Osteocyte (in vitro differentiated cells): ENCODE measurements around the gene MS4A4E. TPM values are rescaled to one million over a fixed set of nuclear protein-coding genes. Genes with fewer than 3 reads are reported as not detected.
"Not testable (repeated sequence)": the region's sequence is repeated elsewhere in the genome, so short reads cannot be mapped to it uniquely, and the experiment has no call there.

Experiments used
- DNase-seq: peaks from one replicate; pipeline ENCODE4 v3.0.0; 2021; ENCODE audit warnings: mixed read lengths; ENCODE audit not compliant: unreplicated experiment; ENCODE audit errors: extremely low spot score
- H3K27ac Mint-ChIP-seq: one replicate; pipeline ENCODE4 v1.8.0; 2021; ENCODE audit warnings: mild to moderate bottlenecking, mixed read lengths; ENCODE audit not compliant: unreplicated experiment
- H3K27me3 Mint-ChIP-seq: one replicate; pipeline ENCODE4 v1.8.0; 2021; ENCODE audit warnings: mixed read lengths; ENCODE audit not compliant: unreplicated experiment
- H3K36me3 Mint-ChIP-seq: one replicate; pipeline ENCODE4 v1.8.0; 2021; ENCODE audit warnings: mixed read lengths; ENCODE audit not compliant: unreplicated experiment
- H3K4me1 Mint-ChIP-seq: one replicate; pipeline ENCODE4 v1.8.0; 2021; ENCODE audit warnings: mixed read lengths; ENCODE audit not compliant: unreplicated experiment
- H3K4me3 Mint-ChIP-seq: one replicate; pipeline ENCODE4 v1.8.0; 2021; ENCODE audit warnings: mild to moderate bottlenecking, moderate library complexity, mixed read lengths; ENCODE audit not compliant: unreplicated experiment
- H3K9me3 Mint-ChIP-seq: one replicate; pipeline ENCODE4 v1.8.0; 2021; ENCODE audit warnings: mixed read lengths; ENCODE audit not compliant: unreplicated experiment
- CTCF ChIP-seq: fragments of 200-600 bp; sonication (generic); IDR thresholded peaks from 2 replicates; pipeline ENCODE4 v1.5.0; 2021; ENCODE audit warnings: antibody characterized with exemption, mild to moderate bottlenecking, moderate library complexity
- total RNA-seq: library from RNA; stranded (reverse); gene quantifications from 2 replicates; pipeline ENCODE4 v1.2.1, GENCODE V29; 2021

The MS4A4E gene
- total RNA-seq, 1 donor from 2014 or later = 0.30 TPM

GRCh38 chr11:60209977-60210376 lies 33.0 kb downstream of the MS4A4E start:
- H3K9me3 Mint-ChIP-seq = no peaks in the 10 kb centered on the region
- H3K4me1 Mint-ChIP-seq = no peaks in the 10 kb centered on the region
- TF ChIP-seq CTCF = no peak
- no peak overlapping the region for H3K4me3 Mint-ChIP-seq
- no peak for DNase-seq
- no peak overlapping the region for H3K27ac Mint-ChIP-seq
- peaks cover 5% of the 10 kb centered on the region for H3K27me3 Mint-ChIP-seq
- H3K36me3 Mint-ChIP-seq = no peaks in the 10 kb centered on the region

GRCh38 chr11:60208951-60209350 lies 34.0 kb downstream of the MS4A4E start:
- Mint-ChIP-seq H3K4me1 (no peaks in the 10 kb centered on the region), H3K27me3 (peaks cover 5% of the 10 kb centered on the region), H3K27ac (no peak overlapping the region), H3K4me3 (no peak overlapping the region), H3K36me3 (no peaks in the 10 kb centered on the region), H3K9me3 (no peaks in the 10 kb centered on the region)
- TF ChIP-seq CTCF = no peak
- no peak for DNase-seq

- no peaks in the 10 kb centered on the region for H3K4me1 Mint-ChIP-seq
- H3K4me3 Mint-ChIP-seq = no peak overlapping the region
- H3K27me3 Mint-ChIP-seq = peaks cover 4% of the 10 kb centered on the region
- no peak for DNase-seq
- H3K36me3 Mint-ChIP-seq = no peaks in the 10 kb centered on the region
- no peak overlapping the region for H3K27ac Mint-ChIP-seq
- no peaks in the 10 kb centered on the region for H3K9me3 Mint-ChIP-seq
- TF ChIP-seq CTCF = no peak
Observed at GRCh38 chr11:60208146-60208895, 34.6 kb downstream of the MS4A4E start.

GRCh38 chr11:60206616-60207015 lies 36.3 kb downstream of the MS4A4E start:
- Mint-ChIP-seq H3K27ac (no peak overlapping the region), H3K4me3 (no peak overlapping the region), H3K4me1 (no peaks in the 10 kb centered on the region), H3K27me3 (no peaks in the 10 kb centered on the region), H3K36me3 (no peaks in the 10 kb centered on the region), H3K9me3 (no peaks in the 10 kb centered on the region)
- TF ChIP-seq CTCF = no peak
- DNase-seq = no peak

DNA sequence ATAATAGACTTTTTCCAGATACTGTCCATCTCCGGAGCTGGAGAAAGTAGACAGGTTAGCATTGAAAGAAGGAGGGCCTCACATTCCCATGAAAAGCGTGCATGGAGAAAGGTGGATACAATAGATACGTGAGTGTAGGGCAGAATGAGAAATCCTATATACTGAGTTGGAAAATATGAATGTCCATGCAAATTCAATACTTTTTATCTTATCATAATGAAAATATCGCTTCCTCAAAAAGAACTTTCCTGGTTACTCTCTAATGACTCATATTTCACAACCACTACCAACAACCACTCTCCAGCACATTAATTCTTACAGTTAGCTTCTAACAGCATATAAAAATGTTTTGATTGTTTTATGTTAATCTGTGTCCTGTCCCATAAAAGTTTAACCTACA lies 38.0 kb downstream of the MS4A4E start:
- no peak for TF ChIP-seq CTCF
- H3K27me3 Mint-ChIP-seq = no peaks in the 10 kb centered on the region
- H3K9me3 Mint-ChIP-seq = no peaks in the 10 kb centered on the region
- H3K4me1 Mint-ChIP-seq = no peaks in the 10 kb centered on the region
- DNase-seq = no peak
- H3K4me3 Mint-ChIP-seq = no peak overlapping the region
- H3K36me3 Mint-ChIP-seq = no peaks in the 10 kb centered on the region
- no peak overlapping the region for H3K27ac Mint-ChIP-seq

GRCh38 chr11:60201334-60201733 lies 41.6 kb downstream of the MS4A4E start:
- not testable (repeated sequence) for H3K4me3 Mint-ChIP-seq, H3K27me3 Mint-ChIP-seq

More at GRCh38 chr11:60201334-60201733, 41.6 kb downstream of the MS4A4E start:
- not testable (repeated sequence) for H3K36me3 Mint-ChIP-seq, H3K27ac Mint-ChIP-seq, DNase-seq, H3K4me1 Mint-ChIP-seq, H3K9me3 Mint-ChIP-seq
